HepG2 (cell line): ENCODE measurements around the gene CEP20. TPM values are rescaled to one million over a fixed set of nuclear protein-coding genes. Genes with fewer than 3 reads are reported as not detected.

Source experiments
- ATAC-seq: fragments of 200-7000 bp; cut with Tn5 transposase; 3 replicates; pipeline ENCODE4 v1.9.1; 2020; ENCODE audit warnings: mild to moderate bottlenecking, moderate library complexity
- BruUV-seq: library from RNA; stranded (reverse); fragments of 400-500 nt; replicated peaks from 2 replicates; lab custom pipeline; 2021; lab: Mats Ljungman, UMichigan
- CTCF ChIA-PET: fragments of 300-600 bp; formaldehyde crosslinking; extraction: SDS; loops from one replicate; lab custom pipeline; 2021; ENCODE audit warnings: low total read pairs, inconsistent platforms, low intra/inter-chr PET ratio; lab: Yijun Ruan, JAX
- POLR2A ChIA-PET: fragments of 350-600 bp; sonication (Branson Sonifier 250); formaldehyde crosslinking; loops from one replicate; lab custom pipeline; 2020; ENCODE audit warnings: antibody characterized with exemption, inconsistent platforms; lab: Yijun Ruan, JAX
- DNase-seq: peaks from one replicate; pipeline ENCODE4 v3.0.0-alpha.2; 2015; ENCODE audit warnings: low spot score
- FAIRE-seq: peaks from 3 replicates; lab custom pipeline; 2011; peaks lifted over from hg19 to GRCh38; lab: Jason Lieb, UNC
- H2AFZ ChIP-seq: one replicate; pipeline ENCODE4 v1.6.1; 2011; ENCODE audit warnings: low read length, inconsistent platforms
- H3K27ac ChIP-seq: fragments of 300-600 bp; 3 replicates; pipeline ENCODE4 v1.8.0; 2011; ENCODE audit warnings: mixed run types, mild to moderate bottlenecking, mixed read lengths, low read length, inconsistent platforms; ENCODE audit not compliant: insufficient read depth; ENCODE audit errors: extremely low read length
- H3K27me3 ChIP-seq, 2 experiments: fragments of 200-600 bp in 1 of 2; 2 replicates in 1 of 2; 3 replicates in 1 of 2; pipeline versions ENCODE4 v1.6.0 to v1.8.0; 2011; ENCODE audit warnings: low read length in 2 of 2, mild to moderate bottlenecking in 2 of 2, moderate library complexity in 2 of 2, inconsistent platforms in 1 of 2; ENCODE audit not compliant: insufficient read depth in 2 of 2, control insufficient read depth in 1 of 2
- H3K36me3 ChIP-seq, 2 experiments: fragments of 200-600 bp in 1 of 2; replicated peaks in 1 of 2; 2 replicates in 1 of 2; 3 replicates in 1 of 2; pipeline versions ENCODE4 v1.5.1 to v1.8.0; 2011; ENCODE audit warnings: low read length in 2 of 2, inconsistent platforms in 1 of 2; ENCODE audit not compliant: insufficient read depth in 2 of 2, control insufficient read depth in 1 of 2
- H3K4me1 ChIP-seq: 2 replicates; pipeline ENCODE4 v1.5.1; 2012; ENCODE audit warnings: low read length, inconsistent platforms; ENCODE audit not compliant: insufficient read depth
- H3K4me2 ChIP-seq: 2 replicates; pipeline ENCODE4 v1.6.0; 2011; ENCODE audit warnings: low read depth, low read length, inconsistent platforms
- H3K4me3 ChIP-seq, 3 experiments: fragments of 200-600 bp in 1 of 3; sonication (generic), shearing (Covaris generic) in 1 of 3; replicated peaks in 1 of 3; 2 replicates each; pipeline ENCODE4 v1.5.1; 2011 to 2016; ENCODE audit warnings: low read length in 3 of 3, inconsistent platforms in 2 of 3, low read depth in 2 of 3, mild to moderate bottlenecking in 2 of 3, control low read depth in 1 of 3, mixed read lengths in 1 of 3; ENCODE audit not compliant: insufficient read depth in 1 of 3
- H3K79me2 ChIP-seq: one replicate; pipeline ENCODE4 v1.6.1; 2011; ENCODE audit warnings: low read length, inconsistent platforms; ENCODE audit not compliant: insufficient read depth
- H3K9ac ChIP-seq: 2 replicates; pipeline ENCODE4 v1.6.0; 2011; ENCODE audit warnings: mild to moderate bottlenecking, low read depth, low read length, inconsistent platforms; ENCODE audit not compliant: insufficient read depth
- H3K9me3 ChIP-seq: 2 replicates; pipeline ENCODE4 v1.5.1; 2012; ENCODE audit warnings: mild to moderate bottlenecking, low read length
- H4K20me1 ChIP-seq: 2 replicates; pipeline ENCODE4 v1.6.0; 2011; ENCODE audit warnings: inconsistent platforms, mild to moderate bottlenecking, low read length, moderate library complexity; ENCODE audit not compliant: insufficient read depth
- HOXD1 ChIP-seq: sonication (generic); formaldehyde crosslinking; IDR thresholded peaks from 2 replicates; pipeline ENCODE4 v1.5.0; 2020; ENCODE audit warnings: missing genetic modification reagents
- MAFK ChIP-seq, 2 experiments: IDR thresholded peaks in 1 of 2; conservative IDR thresholded peaks in 1 of 2; 2 replicates each; pipeline ENCODE4 v1.6.1; 2011; ENCODE audit warnings: improper control_type of control experiment in 2 of 2, low read length in 2 of 2
- PRPF4 ChIP-seq: fragments of 200-400 bp; formaldehyde crosslinking; IDR thresholded peaks from 2 replicates; pipeline ENCODE4 v1.6.1; 2016; ENCODE audit warnings: low read length, low read depth; ENCODE audit not compliant: poor library complexity, severe bottlenecking
- RORA ChIP-seq: sonication (generic); formaldehyde crosslinking; IDR thresholded peaks from 2 replicates; pipeline ENCODE4 v1.5.0; 2020; ENCODE audit warnings: mild to moderate bottlenecking, missing genetic modification reagents, moderate library complexity
- TARDBP ChIP-seq: sonication (generic); formaldehyde crosslinking; IDR thresholded peaks from 2 replicates; pipeline ENCODE4 v1.8.0; 2022; ENCODE audit warnings: mild to moderate bottlenecking, missing genetic modification reagents
- ZFYVE20 ChIP-seq: sonication (generic); formaldehyde crosslinking; IDR thresholded peaks from 2 replicates; pipeline ENCODE4 v1.8.0; 2023; ENCODE audit warnings: low read depth, mild to moderate bottlenecking, moderate library complexity, missing genetic modification reagents, borderline replicate concordance
- ZNF253 ChIP-seq: sonication (generic); formaldehyde crosslinking; IDR thresholded peaks from 2 replicates; pipeline ENCODE4 v1.8.0; 2022; ENCODE audit warnings: mild to moderate bottlenecking, missing genetic modification reagents, borderline replicate concordance
- ZNF326 ChIP-seq: sonication (generic); formaldehyde crosslinking; IDR thresholded peaks from 2 replicates; pipeline ENCODE4 v1.4.0; 2020; ENCODE audit warnings: missing genetic modification reagents, borderline replicate concordance
- ZNF441 ChIP-seq: sonication (generic); formaldehyde crosslinking; IDR thresholded peaks from 2 replicates; pipeline ENCODE4 v1.7.0; 2021; ENCODE audit warnings: missing genetic modification reagents, borderline replicate concordance
- ZNF772 ChIP-seq: sonication (generic); formaldehyde crosslinking; IDR thresholded peaks from 2 replicates; pipeline ENCODE4 v1.5.0; 2020; ENCODE audit warnings: mild to moderate bottlenecking, missing genetic modification reagents
- WGBS: methylation state at CpG from one replicate; pipeline ENCODE4 v1.1.6; 2017; ENCODE audit warnings: low lambda C conversion rate; 5-methylcytosine and 5-hydroxymethylcytosine counted together
- in situ Hi-C: cut with HindIII; loops from 2 replicates; pipeline ENCODE4 v1.10.0; 2017; ENCODE audit warnings: low pct_unique_long_range_greater_than_20kb; ENCODE audit not compliant: extremely low pct_ligation_motif_present
- intact Hi-C: fragments of 100-400 bp; cut with micrococcal nuclease; formaldehyde crosslinking; loops from one replicate; pipeline ENCODE4 v1.10.0; 2022; ENCODE audit not compliant: unreplicated experiment
- polyA plus RNA-seq, 8 experiments: library from polyadenylated mRNA; depleted of rRNA in 3 of 8; stranded (reverse) in 7 of 8; unstranded in 1 of 8; fragments of >200 nt; fragmentation: Illumina TruSeq in 4 of 8; extraction: Trizol in 4 of 8; gene quantifications; 2 replicates each; pipeline versions ENCODE4 v1.2.1 to v1.2.3, GENCODE V29; 2011 to 2016; ENCODE audit warnings: low read depth in 4 of 8, missing spikeins in 1 of 8, mixed read lengths in 1 of 8; ENCODE audit not compliant: insufficient read depth in 1 of 8
- total RNA-seq, 5 experiments: library from RNA; depleted of rRNA; stranded (reverse); fragments of >200 nt; fragmentation: Illumina TruSeq; extraction: Trizol; gene quantifications; 2 replicates each; pipeline ENCODE4 v1.2.3, GENCODE V29; 2016; ENCODE audit warnings: low read depth in 1 of 5
- TF ChIP-seq, protein P1 (sequence below): sonication (generic); formaldehyde crosslinking; IDR thresholded peaks from 2 replicates; pipeline ENCODE4 v1.5.0; 2020; ENCODE audit warnings: mild to moderate bottlenecking, missing genetic modification reagents

Gene CEP20
- total and polyA plus RNA-seq, 2 of the 13 experiments (the other 11 are each of a cell fraction or from before 2014, with no cell fraction given) = 53.0 to 54.1 TPM

DNA sequence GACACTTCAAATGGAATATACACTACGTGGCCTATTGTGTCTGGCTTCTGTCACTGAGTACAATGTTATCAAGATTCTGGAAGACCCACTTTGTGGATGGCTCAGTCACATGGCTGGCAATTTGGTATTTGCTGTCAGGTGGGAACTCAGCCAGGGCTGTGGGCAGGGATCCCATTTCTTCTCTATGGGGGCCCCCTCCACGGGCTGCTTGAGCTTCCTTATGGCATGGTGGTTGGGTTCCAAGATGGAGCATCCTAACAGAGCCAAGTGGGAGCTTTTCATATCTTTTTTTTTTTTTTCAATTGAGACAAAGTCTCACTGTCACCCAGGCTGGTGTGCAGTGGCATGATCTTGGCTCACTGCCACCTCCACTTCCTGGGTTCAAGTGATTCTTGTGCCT is 18.0 kb upstream of the CEP20 start:
- FAIRE-seq (no peak), ATAC-seq (no peak), DNase-seq (no peak)
- no peak overlapping the region for H2AFZ ChIP-seq
- H3K27me3 ChIP-seq = no peaks in the 10 kb centered on the region
- no TSS peak for BruUV-seq
- WGBS = 35% methylated on average over 2 of the region's 2 CpGs
- no peak overlapping the region for H3K27ac ChIP-seq
- no peak for TF ChIP-seq ZFYVE20 (CRISPR knock-in tag)
- no peak for TF ChIP-seq ZNF326 (CRISPR knock-in tag)
- TF ChIP-seq ZNF441 (CRISPR knock-in tag) = no peak
- no peak for TF ChIP-seq HOXD1
- TF ChIP-seq, protein P1, sequence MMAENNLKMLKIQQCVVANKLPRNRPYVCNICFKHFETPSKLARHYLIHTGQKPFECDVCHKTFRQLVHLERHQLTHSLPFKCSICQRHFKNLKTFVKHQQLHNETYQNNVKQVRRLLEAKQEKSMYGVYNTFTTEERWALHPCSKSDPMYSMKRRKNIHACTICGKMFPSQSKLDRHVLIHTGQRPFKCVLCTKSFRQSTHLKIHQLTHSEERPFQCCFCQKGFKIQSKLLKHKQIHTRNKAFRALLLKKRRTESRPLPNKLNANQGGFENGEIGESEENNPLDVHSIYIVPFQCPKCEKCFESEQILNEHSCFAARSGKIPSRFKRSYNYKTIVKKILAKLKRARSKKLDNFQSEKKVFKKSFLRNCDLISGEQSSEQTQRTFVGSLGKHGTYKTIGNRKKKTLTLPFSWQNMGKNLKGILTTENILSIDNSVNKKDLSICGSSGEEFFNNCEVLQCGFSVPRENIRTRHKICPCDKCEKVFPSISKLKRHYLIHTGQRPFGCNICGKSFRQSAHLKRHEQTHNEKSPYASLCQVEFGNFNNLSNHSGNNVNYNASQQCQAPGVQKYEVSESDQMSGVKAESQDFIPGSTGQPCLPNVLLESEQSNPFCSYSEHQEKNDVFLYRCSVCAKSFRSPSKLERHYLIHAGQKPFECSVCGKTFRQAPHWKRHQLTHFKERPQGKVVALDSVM (CRISPR knock-in tag) = no peak
- no peak for TF ChIP-seq ZNF772
- no peak for TF ChIP-seq MAFK (conservative IDR thresholded peaks at IDR 0.05 in 1 of 2, IDR thresholded peaks at IDR 0.05 in 1 of 2; ENCODE audit: low read length in 2 of 2)
- TF ChIP-seq PRPF4 = no peak
- TF ChIP-seq ZNF253 (CRISPR knock-in tag) = no peak
- TF ChIP-seq RORA (CRISPR knock-in tag) = no peak
- TF ChIP-seq TARDBP (CRISPR knock-in tag) = no peak
- CTCF ChIA-PET = no interaction called here
- H3K4me1 ChIP-seq = peaks cover 25% of the 10 kb centered on the region
- no peaks in the 10 kb centered on the region for H4K20me1 ChIP-seq
- H3K4me2 ChIP-seq = no peak overlapping the region
- POLR2A ChIA-PET = interaction anchor here (2.7 kb wide), 1 partner anchor 18 kb away, joined by 10 read pairs; the partner anchor contains the start of gene CEP20
- in situ Hi-C loops (no loop called here), intact Hi-C loops (no loop called here)
- H3K9ac ChIP-seq = no peak overlapping the region
- H3K4me3 ChIP-seq = no peak overlapping the region
- no peaks in the 10 kb centered on the region for H3K36me3 ChIP-seq
- no peaks in the 10 kb centered on the region for H3K9me3 ChIP-seq
- no peaks in the 10 kb centered on the region for H3K79me2 ChIP-seq
